Measurements from ENCODE around the gene ATP5F1A. TPM values are rescaled to one million over a fixed set of nuclear protein-coding genes. Genes with fewer than 3 reads are reported as not detected.
"Not testable (repeated sequence)": the region's sequence is repeated elsewhere in the genome, so short reads cannot be mapped to it uniquely, and the experiment has no call there.

Gene ATP5F1A
- total and polyA plus RNA-seq, 4 donors, result 175 to 389 (median 293) TPM

DNA sequence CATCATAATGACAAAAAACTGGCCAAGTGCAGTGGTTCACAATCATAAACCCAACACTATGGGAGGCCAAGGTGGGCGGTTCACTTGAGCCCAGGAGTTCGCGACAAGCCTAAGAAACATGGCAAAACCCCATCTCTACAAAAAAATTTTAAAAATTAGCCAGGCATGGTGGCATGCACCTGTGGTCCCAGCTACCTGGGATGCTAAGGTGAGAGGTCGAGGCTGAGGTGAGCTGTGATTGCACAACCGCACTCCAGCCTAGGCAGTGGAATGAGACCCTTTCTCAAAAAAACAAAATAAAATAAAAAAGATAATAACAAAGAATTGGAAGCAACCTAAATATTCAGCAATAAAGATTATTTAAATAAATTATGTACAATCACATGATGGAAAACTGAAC lies 47.8 kb downstream of the ATP5F1A start:
- ATAC-seq (ENCODE audit: insufficient read depth, low FRiP score) (no peak), DNase-seq (no peak)
- Histone ChIP-seq H3K9me3 (ENCODE audit: control insufficient read depth in 4 of 4, insufficient read depth in 3 of 4, low read length in 3 of 4) (no peaks in the 10 kb centered on the region), H3K4me3 (no peak overlapping the region), H3K4me1 (ENCODE audit: control insufficient read depth in 5 of 5, insufficient read depth in 5 of 5, low read length in 5 of 5) (peaks cover 0 to 6% (median 3%) of the 10 kb centered on the region in 5 donors), H3K27ac (ENCODE audit: low read depth in 1 of 2, low read length in 1 of 2) (no peak overlapping the region), H3K36me3 (ENCODE audit: control insufficient read depth in 4 of 4, insufficient read depth in 4 of 4, low read length in 4 of 4) (no peaks in the 10 kb centered on the region), H3K9ac (ENCODE audit: insufficient read depth in 1 of 2, low read length in 2 of 2) (no peak overlapping the region), H3K27me3 (ENCODE audit: control insufficient read depth in 3 of 3, insufficient read depth in 3 of 3, low read length in 2 of 3) (no peaks in the 10 kb centered on the region)
- TF ChIP-seq, protein P1, sequence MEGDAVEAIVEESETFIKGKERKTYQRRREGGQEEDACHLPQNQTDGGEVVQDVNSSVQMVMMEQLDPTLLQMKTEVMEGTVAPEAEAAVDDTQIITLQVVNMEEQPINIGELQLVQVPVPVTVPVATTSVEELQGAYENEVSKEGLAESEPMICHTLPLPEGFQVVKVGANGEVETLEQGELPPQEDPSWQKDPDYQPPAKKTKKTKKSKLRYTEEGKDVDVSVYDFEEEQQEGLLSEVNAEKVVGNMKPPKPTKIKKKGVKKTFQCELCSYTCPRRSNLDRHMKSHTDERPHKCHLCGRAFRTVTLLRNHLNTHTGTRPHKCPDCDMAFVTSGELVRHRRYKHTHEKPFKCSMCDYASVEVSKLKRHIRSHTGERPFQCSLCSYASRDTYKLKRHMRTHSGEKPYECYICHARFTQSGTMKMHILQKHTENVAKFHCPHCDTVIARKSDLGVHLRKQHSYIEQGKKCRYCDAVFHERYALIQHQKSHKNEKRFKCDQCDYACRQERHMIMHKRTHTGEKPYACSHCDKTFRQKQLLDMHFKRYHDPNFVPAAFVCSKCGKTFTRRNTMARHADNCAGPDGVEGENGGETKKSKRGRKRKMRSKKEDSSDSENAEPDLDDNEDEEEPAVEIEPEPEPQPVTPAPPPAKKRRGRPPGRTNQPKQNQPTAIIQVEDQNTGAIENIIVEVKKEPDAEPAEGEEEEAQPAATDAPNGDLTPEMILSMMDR (IDR thresholded peaks at IDR 0.05; ENCODE audit: control extremely low read depth, extremely low read depth), result no peak
- 96 to 99% methylated on average over 5 of the region's 5 CpGs for WGBS, 2 donors

DNA sequence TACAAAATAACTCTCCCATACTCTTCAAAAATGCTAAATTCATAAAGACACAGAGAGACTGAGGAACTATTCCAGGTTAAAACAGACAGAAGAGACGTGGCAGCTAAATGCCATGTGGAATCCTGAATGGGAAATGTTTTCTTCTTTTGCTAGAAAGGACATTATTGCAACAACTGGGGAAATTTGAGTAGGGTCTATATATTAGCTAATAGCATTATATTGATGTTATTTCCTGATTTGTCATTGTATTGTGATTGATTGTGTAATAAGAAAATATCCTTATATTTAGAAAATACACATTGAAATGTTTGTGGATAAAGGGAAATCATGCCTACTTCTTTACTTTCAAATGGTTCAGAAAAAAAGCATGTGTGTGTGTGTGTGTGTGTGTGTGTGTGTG lies 49.5 kb downstream of the ATP5F1A start:
- Histone ChIP-seq H3K4me1 (ENCODE audit: control insufficient read depth in 5 of 5, insufficient read depth in 5 of 5, low read length in 5 of 5) (peaks cover 0 to 6% (median 3%) of the 10 kb centered on the region in 5 donors), H3K36me3 (ENCODE audit: control insufficient read depth in 4 of 4, insufficient read depth in 4 of 4, low read length in 4 of 4) (no peaks in the 10 kb centered on the region), H3K27me3 (ENCODE audit: control insufficient read depth in 3 of 3, insufficient read depth in 3 of 3, low read length in 2 of 3) (no peaks in the 10 kb centered on the region), H3K4me3 (no peak overlapping the region), H3K9me3 (ENCODE audit: control insufficient read depth in 4 of 4, insufficient read depth in 3 of 4, low read length in 3 of 4) (no peaks in the 10 kb centered on the region), H3K9ac (ENCODE audit: insufficient read depth in 1 of 2, low read length in 2 of 2) (no peak overlapping the region), H3K27ac (ENCODE audit: low read depth in 1 of 2, low read length in 1 of 2) (no peak overlapping the region)
- 80 to 93% methylated on average over 1 of the region's 1 CpG for WGBS, 2 donors
- TF ChIP-seq, protein P1 (IDR thresholded peaks at IDR 0.05; ENCODE audit: control extremely low read depth, extremely low read depth), result no peak
- no peak for DNase-seq
- no peak for ATAC-seq (ENCODE audit: insufficient read depth, low FRiP score)

DNA sequence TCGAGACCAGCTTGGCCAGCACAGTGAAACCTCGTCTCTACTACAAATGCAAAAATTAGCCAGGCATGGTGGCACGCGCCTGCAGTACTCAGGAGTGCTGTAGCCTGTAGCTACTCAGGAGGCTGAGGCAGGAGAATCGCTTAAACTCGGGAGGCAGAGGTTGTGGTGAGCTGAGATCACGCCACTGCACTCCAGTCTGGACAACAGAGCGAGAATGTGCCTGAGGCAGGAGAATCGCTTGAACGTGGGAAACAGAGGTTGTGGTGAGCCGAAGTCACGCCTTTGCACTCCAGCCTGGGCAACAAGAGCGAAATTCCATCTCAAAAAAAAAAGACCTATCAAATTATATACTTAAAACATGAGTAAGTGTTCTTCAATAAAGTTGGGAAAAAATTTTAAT lies 50.7 kb downstream of the ATP5F1A start:
- not testable (repeated sequence) for H3K27ac ChIP-seq (ENCODE audit: low read depth in 1 of 2, low read length in 1 of 2); ATAC-seq (ENCODE audit: insufficient read depth, low FRiP score); H3K27me3 ChIP-seq (ENCODE audit: control insufficient read depth in 3 of 3, insufficient read depth in 3 of 3, low read length in 2 of 3); H3K9me3 ChIP-seq (ENCODE audit: control insufficient read depth in 4 of 4, insufficient read depth in 3 of 4, low read length in 3 of 4); H3K4me3 ChIP-seq; H3K9ac ChIP-seq (ENCODE audit: insufficient read depth in 1 of 2, low read length in 2 of 2); DNase-seq; H3K36me3 ChIP-seq (ENCODE audit: control insufficient read depth in 4 of 4, insufficient read depth in 4 of 4, low read length in 4 of 4); H3K4me1 ChIP-seq (ENCODE audit: control insufficient read depth in 5 of 5, insufficient read depth in 5 of 5, low read length in 5 of 5)
- WGBS, 2 donors, result 95 to 96% methylated on average over 13 of the region's 13 CpGs

DNA sequence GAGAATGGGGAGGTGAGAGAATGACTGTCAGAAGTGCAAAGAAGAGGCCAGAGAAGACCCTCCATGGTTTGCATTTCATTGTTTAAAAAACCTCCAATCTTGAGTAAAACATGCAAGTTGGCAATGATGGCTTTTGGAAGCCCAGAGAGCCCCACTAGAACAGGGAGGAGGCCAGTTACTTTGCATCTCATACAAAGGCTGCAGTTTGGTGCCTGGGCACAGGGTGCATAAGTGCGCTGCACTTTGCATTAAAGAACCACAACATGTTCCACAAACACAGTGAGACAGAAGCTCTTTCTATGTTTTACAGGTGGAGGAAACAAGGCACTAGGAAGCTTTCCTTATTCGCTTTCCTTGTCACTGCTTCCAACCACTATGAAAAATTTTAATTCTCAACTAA lies 51.4 kb downstream of the ATP5F1A start:
- WGBS, 2 donors, result 96 to 99% methylated on average over 2 of the region's 2 CpGs
- no peaks in the 10 kb centered on the region for H3K36me3 ChIP-seq (ENCODE audit: control insufficient read depth in 4 of 4, insufficient read depth in 4 of 4, low read length in 4 of 4)
- H3K9me3 ChIP-seq (ENCODE audit: control insufficient read depth in 4 of 4, insufficient read depth in 3 of 4, low read length in 3 of 4), result no peaks in the 10 kb centered on the region
- H3K4me1 ChIP-seq (ENCODE audit: control insufficient read depth in 5 of 5, insufficient read depth in 5 of 5, low read length in 5 of 5), result peaks cover 0 to under 1% (median 0%) of the 10 kb centered on the region in 5 donors
- TF ChIP-seq, protein P1 (IDR thresholded peaks at IDR 0.05; ENCODE audit: control extremely low read depth, extremely low read depth), result no peak
- H3K9ac ChIP-seq (ENCODE audit: insufficient read depth in 1 of 2, low read length in 2 of 2), result no peak overlapping the region
- no peak for ATAC-seq (ENCODE audit: insufficient read depth, low FRiP score)
- H3K27ac ChIP-seq (ENCODE audit: low read depth in 1 of 2, low read length in 1 of 2), result no peak overlapping the region
- no peaks in the 10 kb centered on the region for H3K27me3 ChIP-seq (ENCODE audit: control insufficient read depth in 3 of 3, insufficient read depth in 3 of 3, low read length in 2 of 3)
- no peak overlapping the region for H3K4me3 ChIP-seq
- DNase-seq, result no peak
